Umbilical cord (tissue), 2 donors: ENCODE measurements around the gene GRB7. TPM values are rescaled to one million over a fixed set of nuclear protein-coding genes. Genes with fewer than 3 reads are reported as not detected.
"Not testable (repeated sequence)": the region's sequence is repeated elsewhere in the genome, so short reads cannot be mapped to it uniquely, and the experiment has no call there.

ENCODE experiments used
- DNase-seq: peaks from one replicate; pipeline ENCODE4 v3.0.0-alpha.2; 2015; ENCODE audit warnings: low spot score
- total RNA-seq: library from RNA; depleted of rRNA; stranded (reverse); fragments of >200 nt; gene quantifications from one replicate; pipeline ENCODE4 v1.2.3, GENCODE V29; 2014; ENCODE audit warnings: low replicate concordance; ENCODE audit not compliant: insufficient read depth

GRB7 gene
- total RNA-seq, 1 donor from 2014 or later, result 1.7 TPM

DNA sequence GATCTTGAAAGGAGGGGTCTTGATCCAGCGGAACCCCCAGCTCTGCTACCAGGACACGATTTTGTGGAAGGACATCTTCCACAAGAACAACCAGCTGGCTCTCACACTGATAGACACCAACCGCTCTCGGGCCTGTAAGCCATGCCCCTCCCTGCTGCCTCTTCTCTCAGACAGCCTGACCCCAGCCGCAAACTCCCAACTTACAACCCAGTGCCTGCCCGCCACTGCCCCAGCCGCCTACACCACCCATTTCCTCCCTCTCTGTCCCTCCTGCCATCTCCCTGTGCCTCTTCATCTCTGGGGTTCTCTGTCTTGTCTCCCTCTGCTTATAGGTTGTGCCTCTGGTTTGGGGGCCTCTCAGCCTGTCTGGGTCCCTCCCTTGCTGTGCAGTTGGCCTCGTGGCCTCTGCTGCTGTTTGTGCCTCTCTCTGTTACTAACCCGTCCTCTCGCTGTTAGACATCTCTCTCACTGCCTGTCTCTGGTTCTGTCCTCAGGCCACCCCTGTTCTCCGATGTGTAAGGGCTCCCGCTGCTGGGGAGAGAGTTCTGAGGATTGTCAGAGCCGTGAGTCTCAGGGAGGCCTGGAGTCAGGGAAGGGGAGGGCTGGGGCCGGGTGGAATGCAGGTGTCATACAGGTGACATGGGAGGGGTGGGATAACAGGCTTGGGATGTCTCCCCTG, 28.3 kb upstream of the GRB7 start:
- no peak for DNase-seq

- DNase-seq, result no peak
These were observed 27.5 kb upstream of the GRB7 start for GRCh38 chr17:39709998-39710964.

DNA sequence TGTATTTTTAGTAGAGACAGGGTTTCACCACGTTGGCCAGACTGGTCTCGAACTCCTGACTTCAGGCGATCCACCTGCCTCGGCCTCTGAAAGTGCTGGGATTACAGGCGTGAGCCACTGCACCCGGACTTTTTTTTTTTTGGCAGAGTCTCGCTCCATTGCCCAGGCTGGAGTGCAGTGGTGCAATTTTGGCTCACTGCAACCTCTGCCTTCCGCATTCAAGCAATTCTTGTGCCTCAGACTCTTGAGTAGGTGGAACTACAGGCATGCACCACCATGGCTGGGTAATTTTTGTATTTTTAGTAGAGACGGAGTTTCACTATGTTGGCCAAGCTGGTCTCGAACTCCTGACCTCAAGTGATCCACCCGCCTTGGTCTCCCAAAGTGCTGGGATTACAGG, 26.7 kb upstream of the GRB7 start:
- not testable (repeated sequence) for DNase-seq

DNA sequence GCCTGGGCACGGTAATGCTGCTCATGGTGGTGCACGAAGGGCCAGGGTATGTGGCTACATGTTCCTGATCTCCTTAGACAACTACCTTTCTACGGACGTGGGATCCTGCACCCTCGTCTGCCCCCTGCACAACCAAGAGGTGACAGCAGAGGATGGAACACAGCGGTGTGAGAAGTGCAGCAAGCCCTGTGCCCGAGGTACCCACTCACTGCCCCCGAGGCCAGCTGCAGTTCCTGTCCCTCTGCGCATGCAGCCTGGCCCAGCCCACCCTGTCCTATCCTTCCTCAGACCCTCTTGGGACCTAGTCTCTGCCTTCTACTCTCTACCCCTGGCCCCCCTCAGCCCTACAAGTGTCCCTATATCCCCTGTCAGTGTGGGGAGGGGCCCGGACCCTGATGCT, 25.9 kb upstream of the GRB7 start:
- no peak for DNase-seq

DNA sequence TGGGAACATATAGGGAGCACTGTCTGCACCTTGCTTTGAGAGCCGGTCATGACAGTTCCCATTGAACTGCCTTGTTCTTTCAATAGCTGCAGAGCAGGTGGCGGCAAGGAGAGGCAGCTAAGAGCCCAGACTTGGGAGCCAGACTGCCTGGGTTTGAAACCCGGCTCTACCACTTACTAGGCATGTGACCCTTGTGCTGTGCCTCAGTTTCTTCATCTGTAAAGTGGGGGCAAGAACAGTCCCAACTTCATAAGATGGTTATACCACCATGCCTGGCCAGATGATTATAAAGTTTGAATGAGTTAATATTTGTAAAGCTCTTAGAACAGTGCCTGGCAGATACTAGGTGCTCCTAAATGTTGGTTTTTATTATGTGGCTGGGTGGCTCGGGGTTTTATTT, 23.5 kb upstream of the GRB7 start:
- no peak for DNase-seq

GRCh38 chr17:39715375-39716072, 22.2 kb upstream of the GRB7 start:
- DNase-seq, result no peak

DNA sequence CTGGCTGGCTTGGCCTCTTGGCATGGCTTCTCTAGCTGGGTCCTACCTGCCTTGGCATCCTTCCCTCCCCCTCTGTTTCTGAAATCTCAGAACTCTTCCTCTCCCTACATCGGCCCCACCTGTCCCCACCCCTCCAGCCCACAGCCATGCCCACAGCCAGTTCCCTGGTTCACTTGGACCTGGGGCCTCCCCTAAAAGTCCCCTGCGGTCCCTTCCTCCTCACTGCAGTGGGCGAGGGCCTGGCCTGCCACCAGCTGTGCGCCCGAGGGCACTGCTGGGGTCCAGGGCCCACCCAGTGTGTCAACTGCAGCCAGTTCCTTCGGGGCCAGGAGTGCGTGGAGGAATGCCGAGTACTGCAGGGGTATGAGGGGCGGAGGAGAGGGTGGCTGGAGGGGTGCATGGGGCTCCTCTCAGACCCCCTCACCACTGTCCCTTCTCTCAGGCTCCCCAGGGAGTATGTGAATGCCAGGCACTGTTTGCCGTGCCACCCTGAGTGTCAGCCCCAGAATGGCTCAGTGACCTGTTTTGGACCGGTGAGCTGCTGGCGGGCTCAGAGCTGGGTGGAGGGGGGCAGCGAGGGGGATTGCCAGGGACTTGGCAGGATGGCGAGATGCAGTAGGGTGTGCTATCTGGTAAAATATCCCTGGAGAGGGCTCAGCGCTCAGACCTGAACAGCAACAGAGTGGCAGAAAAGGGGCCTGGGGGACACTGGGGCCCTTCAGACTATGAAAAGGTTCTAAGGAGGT, 21.5 kb upstream of the GRB7 start:
- DNase-seq, result no peak

DNA sequence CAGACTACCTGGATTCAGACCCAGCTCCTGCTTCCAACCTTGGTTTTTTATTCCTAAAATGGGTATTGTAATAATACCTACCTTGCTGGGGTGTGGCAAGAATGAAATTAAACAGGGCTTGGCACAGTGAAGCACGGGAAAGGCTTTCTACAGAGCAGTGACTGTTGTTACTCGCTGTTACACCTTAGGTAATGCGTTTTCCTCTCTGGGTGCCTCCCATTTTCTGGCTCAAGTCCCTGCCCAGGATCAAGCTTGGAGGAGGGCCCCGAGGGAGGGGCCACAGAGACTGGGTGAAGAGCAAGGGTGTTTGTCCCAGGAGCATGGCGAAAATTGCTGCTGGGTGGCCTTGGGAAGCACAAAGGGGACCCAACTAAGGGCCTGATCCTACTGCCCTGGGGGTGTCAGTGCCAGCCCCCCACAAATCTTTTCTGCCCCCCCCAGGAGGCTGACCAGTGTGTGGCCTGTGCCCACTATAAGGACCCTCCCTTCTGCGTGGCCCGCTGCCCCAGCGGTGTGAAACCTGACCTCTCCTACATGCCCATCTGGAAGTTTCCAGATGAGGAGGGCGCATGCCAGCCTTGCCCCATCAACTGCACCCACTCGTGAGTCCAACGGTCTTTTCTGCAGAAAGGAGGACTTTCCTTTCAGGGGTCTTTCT, 20.7 kb upstream of the GRB7 start:
- no peak for DNase-seq

- no peak for DNase-seq
These were observed 20.1 kb upstream of the GRB7 start for GRCh38 chr17:39717660-39718059.

GRCh38 chr17:39719563-39720355, 18.0 kb upstream of the GRB7 start:
- no peak for DNase-seq

- no peak for DNase-seq
These were observed 15.6 kb upstream of the GRB7 start for GRCh38 chr17:39722104-39722503.

DNA sequence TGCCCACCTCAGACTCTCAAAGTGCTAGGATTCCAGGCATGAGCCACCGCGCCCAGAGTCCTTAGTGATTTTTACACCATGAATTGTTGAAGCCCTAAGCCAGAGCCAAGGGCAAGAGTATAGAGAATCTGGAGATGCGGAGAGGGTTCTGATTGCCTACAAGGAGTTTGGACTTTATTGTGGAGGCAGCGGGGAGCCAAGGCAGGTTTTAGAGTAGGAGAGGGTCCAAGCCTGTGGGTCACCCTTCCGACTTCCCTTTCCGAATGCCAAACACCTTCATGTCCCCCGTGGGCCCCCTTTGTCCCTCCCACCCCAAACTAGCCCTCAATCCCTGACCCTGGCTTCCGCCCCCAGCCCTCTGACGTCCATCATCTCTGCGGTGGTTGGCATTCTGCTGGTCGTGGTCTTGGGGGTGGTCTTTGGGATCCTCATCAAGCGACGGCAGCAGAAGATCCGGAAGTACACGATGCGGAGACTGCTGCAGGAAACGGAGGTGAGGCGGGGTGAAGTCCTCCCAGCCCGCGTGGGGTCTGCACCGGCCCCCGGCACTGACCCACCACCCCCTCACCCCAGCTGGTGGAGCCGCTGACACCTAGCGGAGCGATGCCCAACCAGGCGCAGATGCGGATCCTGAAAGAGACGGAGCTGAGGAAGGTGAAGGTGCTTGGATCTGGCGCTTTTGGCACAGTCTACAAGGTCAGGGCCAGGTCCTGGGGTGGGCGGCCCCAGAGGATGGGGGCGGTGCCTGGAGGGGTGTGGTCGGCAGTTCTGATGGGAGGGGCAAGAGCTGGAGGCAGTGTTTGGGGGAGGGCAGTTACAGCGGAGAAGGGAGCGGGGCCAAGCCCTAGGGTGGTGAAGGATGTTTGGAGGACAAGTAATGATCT, 14.5 kb upstream of the GRB7 start:
- DNase-seq, result no peak

GRCh38 chr17:39724731-39725130, 13.0 kb upstream of the GRB7 start:
- DNase-seq, result no peak

- DNase-seq, result not testable (repeated sequence)
These were observed 11.8 kb upstream of the GRB7 start for GRCh38 chr17:39725923-39726322.

- DNase-seq, result no peak
These were observed 11.1 kb upstream of the GRB7 start for GRCh38 chr17:39726617-39727016.

- no peak for DNase-seq
These were observed 10.2 kb upstream of the GRB7 start for GRCh38 chr17:39727556-39727955.

GRCh38 chr17:39729280-39729851, 8.4 kb upstream of the GRB7 start:
- no peak for DNase-seq

GRCh38 chr17:39730095-39730921, 7.4 kb upstream of the GRB7 start, which contains the start of gene MIEN1:
MIEN1 (minus strand) TSS chr17:39730532; CDS start chr17:39730495, 37 bp downstream.
- DNase-seq, result peak; percentile 84
